ENCODE results near the gene SFRP2. TPM values are rescaled to one million over a fixed set of nuclear protein-coding genes. Genes with fewer than 3 reads are reported as not detected.

Gene SFRP2
- total RNA-seq, 2 donors from 2014 or later, result 70.4 to 90.3 TPM

DNA sequence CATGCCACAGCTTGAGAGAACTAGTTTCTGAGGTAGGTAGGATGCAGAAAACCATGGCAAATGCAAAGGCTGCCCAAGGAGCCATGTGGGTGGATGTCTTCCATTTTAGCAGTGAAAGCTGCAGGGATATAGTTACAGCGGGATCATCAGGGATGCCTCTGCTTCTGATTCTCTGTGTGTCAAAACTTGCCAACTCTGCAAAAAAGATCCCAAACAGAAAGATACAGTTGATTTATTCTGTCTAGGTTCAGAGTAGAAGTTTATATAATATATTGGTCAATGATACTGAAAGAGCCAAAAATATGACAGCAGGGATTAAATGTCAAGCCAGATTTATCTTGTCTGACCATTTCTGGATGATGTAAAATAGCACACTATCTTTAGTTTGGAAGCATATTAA lies 42.4 kb upstream of the SFRP2 start:
- Histone ChIP-seq H3K4me1 (ENCODE audit: control insufficient read depth in 1 of 2, low read depth in 2 of 2) (no peaks in the 10 kb centered on the region), H3K27me3 (replicated peaks; ENCODE audit: insufficient read depth) (no peaks in the 10 kb centered on the region), H3K9me3 (no peaks in the 10 kb centered on the region), H3K27ac (no peak overlapping the region), H3K36me3 (no peaks in the 10 kb centered on the region), H3K4me3 (no peak overlapping the region)
- no peak for ATAC-seq (ENCODE audit: insufficient number of reproducible peaks, low FRiP score, low read depth)
- DNase-seq (ENCODE audit: low spot score), result no peak
- no peak for TF ChIP-seq CTCF (IDR thresholded peaks at IDR 0.05)

DNA sequence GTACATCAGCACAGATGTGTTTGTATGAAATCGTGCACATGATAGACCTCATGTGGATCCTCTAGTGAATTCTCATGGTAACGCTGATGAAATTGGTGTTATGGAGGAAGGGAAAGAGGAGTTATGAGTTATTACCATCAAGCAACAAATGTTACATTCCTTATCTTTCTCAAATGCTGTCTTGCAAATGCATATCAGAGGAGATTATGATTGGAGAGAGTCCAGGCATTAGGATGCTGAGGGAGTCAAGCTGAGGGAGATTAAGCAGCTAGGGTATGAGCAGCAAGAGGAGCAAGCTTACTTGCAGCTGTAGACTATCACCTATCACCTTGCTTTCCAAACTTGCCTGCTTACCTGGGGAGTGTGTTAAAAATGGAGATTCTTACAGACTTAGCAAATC lies 36.8 kb upstream of the SFRP2 start:
- Histone ChIP-seq H3K27ac (no peak overlapping the region), H3K9me3 (no peaks in the 10 kb centered on the region), H3K27me3 (replicated peaks; ENCODE audit: insufficient read depth) (no peaks in the 10 kb centered on the region), H3K36me3 (no peaks in the 10 kb centered on the region), H3K4me3 (no peak overlapping the region), H3K4me1 (ENCODE audit: control insufficient read depth in 1 of 2, low read depth in 2 of 2) (no peaks in the 10 kb centered on the region)
- no peak for TF ChIP-seq CTCF (IDR thresholded peaks at IDR 0.05)
- DNase-seq (ENCODE audit: low spot score) (no peak), ATAC-seq (ENCODE audit: insufficient number of reproducible peaks, low FRiP score, low read depth) (no peak)

- TF ChIP-seq CTCF (IDR thresholded peaks at IDR 0.05), result no peak
- H3K27me3 ChIP-seq (replicated peaks; ENCODE audit: insufficient read depth), result no peaks in the 10 kb centered on the region
- H3K4me3 ChIP-seq, result no peak overlapping the region
- H3K4me1 ChIP-seq (ENCODE audit: control insufficient read depth in 1 of 2, low read depth in 2 of 2), result no peaks in the 10 kb centered on the region
- H3K9me3 ChIP-seq, result no peaks in the 10 kb centered on the region
- H3K27ac ChIP-seq, result no peak overlapping the region
- DNase-seq (ENCODE audit: low spot score) (no peak), ATAC-seq (ENCODE audit: insufficient number of reproducible peaks, low FRiP score, low read depth) (no peak)
- H3K36me3 ChIP-seq, result no peaks in the 10 kb centered on the region
Observed at GRCh38 chr4:153825126-153825525, 36.2 kb upstream of the SFRP2 start.

DNA sequence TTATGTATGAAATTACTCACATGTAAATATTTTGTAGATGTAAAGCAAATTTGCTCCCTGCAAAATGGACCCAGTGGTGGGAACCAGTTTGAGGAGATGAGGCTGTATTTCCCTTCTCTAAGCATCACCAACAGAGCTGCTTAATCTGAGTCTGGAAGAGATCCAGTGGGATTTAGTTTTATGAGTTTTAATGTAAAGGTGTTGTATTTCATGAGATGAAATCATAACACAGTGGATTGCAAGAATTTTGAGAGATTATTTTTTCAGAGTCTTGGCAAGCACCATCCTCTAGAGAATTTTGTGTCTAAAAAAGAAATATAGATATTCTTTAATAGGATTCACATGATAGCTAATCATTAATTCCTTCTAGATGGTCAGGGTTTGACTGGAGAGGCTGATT lies 35.6 kb upstream of the SFRP2 start:
- no peak overlapping the region for H3K4me3 ChIP-seq
- H3K4me1 ChIP-seq (ENCODE audit: control insufficient read depth in 1 of 2, low read depth in 2 of 2), result no peaks in the 10 kb centered on the region
- no peaks in the 10 kb centered on the region for H3K27me3 ChIP-seq (replicated peaks; ENCODE audit: insufficient read depth)
- H3K36me3 ChIP-seq, result no peaks in the 10 kb centered on the region
- TF ChIP-seq CTCF (IDR thresholded peaks at IDR 0.05), result no peak
- DNase-seq (ENCODE audit: low spot score) (no peak), ATAC-seq (ENCODE audit: insufficient number of reproducible peaks, low FRiP score, low read depth) (no peak)
- no peak overlapping the region for H3K27ac ChIP-seq
- H3K9me3 ChIP-seq, result peaks cover 4% of the 10 kb centered on the region

DNA sequence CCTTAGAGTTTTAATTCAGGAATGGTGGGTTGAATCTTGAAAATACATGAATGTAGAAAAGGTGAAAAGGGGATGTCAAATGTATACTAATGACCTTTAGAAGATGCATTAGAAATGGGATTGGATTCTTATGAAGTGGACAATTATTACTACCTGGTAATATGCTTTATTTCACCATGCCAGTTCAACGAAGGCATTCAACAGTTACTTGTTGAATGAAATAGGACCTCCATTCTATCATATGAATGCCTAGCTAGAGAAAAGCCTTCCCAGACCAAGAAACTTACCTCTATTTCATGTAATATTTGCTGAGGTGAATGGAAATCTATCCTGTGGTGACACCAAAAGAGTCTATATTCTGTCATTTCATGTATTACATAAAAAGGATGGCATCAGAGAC lies 34.6 kb upstream of the SFRP2 start:
- ATAC-seq (ENCODE audit: insufficient number of reproducible peaks, low FRiP score, low read depth) (no peak), DNase-seq (ENCODE audit: low spot score) (no peak)
- peaks cover 4% of the 10 kb centered on the region for H3K9me3 ChIP-seq
- no peaks in the 10 kb centered on the region for H3K36me3 ChIP-seq
- no peak overlapping the region for H3K27ac ChIP-seq
- H3K4me1 ChIP-seq (ENCODE audit: control insufficient read depth in 1 of 2, low read depth in 2 of 2), result no peaks in the 10 kb centered on the region
- H3K4me3 ChIP-seq, result no peak overlapping the region
- no peaks in the 10 kb centered on the region for H3K27me3 ChIP-seq (replicated peaks; ENCODE audit: insufficient read depth)
- TF ChIP-seq CTCF (IDR thresholded peaks at IDR 0.05), result no peak
